Muscle layer of colon (tissue), 2 donors: ENCODE results near the gene ERBB2.

Experiments used
- H3K27ac ChIP-seq: one replicate; pipeline ENCODE4 v1.7.0; 2013; ENCODE audit warnings: low read depth, mild to moderate bottlenecking, low read length, moderate library complexity
- H3K27me3 ChIP-seq, 2 donors: one replicate each; pipeline ENCODE4 v1.7.0; 2013; ENCODE audit warnings: low read length in 2 of 2, mild to moderate bottlenecking in 2 of 2; ENCODE audit not compliant: insufficient read depth in 2 of 2, control insufficient read depth in 1 of 2
- H3K36me3 ChIP-seq: one replicate; pipeline ENCODE4 v1.7.0; 2013; ENCODE audit warnings: mild to moderate bottlenecking, low read length; ENCODE audit not compliant: insufficient read depth
- H3K4me1 ChIP-seq: one replicate; pipeline ENCODE4 v1.7.0; 2013; ENCODE audit warnings: mild to moderate bottlenecking, low read length; ENCODE audit not compliant: insufficient read depth
- H3K4me3 ChIP-seq, 2 donors: one replicate each; pipeline ENCODE4 v1.7.0; 2013; ENCODE audit warnings: low read length in 2 of 2, low read depth in 1 of 2, mild to moderate bottlenecking in 1 of 2, moderate library complexity in 1 of 2
- H3K9ac ChIP-seq: one replicate; pipeline ENCODE4 v1.7.0; 2013; ENCODE audit warnings: low read length
- H3K9me3 ChIP-seq: one replicate; pipeline ENCODE4 v1.7.0; 2013; ENCODE audit warnings: mild to moderate bottlenecking, low read length
- donor health status: abdominal sarcoma.
- donor health status: Adenocarcinoma of cecum.

Gene ERBB2

DNA sequence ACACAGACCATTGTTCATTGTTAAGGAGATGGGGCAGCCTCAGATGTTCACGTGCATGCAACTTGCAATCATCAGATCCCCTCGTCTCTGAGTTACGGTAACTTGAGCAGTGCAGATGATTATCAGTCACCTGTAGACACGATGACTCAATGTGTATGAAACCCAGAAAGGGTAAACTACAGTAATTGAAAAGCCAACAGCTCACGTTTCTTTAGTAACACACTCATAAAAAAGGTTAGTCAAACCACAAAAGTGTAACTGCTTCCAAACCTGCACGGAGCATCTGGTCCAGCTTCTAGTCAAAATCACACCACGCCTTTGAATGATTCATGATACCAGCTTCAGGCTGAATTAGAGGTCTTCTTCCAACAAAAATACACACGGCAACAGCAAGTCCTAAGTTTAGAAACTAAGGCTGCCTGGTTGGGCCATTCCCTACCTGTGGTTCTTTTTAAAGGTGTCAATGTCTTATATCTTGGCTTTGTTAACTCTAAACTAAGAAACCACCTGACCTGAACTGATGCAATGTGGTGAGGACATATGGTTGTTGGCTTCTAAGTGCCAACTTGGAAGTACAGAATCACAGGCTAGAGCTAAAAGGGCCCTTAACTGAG is 70.2 kb downstream of the ERBB2 start:
- Histone ChIP-seq H3K36me3 (no peaks in the 10 kb centered on the region), H3K9ac (no peak overlapping the region), H3K4me3 (no peak overlapping the region), H3K9me3 (no peaks in the 10 kb centered on the region), H3K4me1 (no peaks in the 10 kb centered on the region), H3K27ac (no peak overlapping the region), H3K27me3 (no peaks in the 10 kb centered on the region)

DNA sequence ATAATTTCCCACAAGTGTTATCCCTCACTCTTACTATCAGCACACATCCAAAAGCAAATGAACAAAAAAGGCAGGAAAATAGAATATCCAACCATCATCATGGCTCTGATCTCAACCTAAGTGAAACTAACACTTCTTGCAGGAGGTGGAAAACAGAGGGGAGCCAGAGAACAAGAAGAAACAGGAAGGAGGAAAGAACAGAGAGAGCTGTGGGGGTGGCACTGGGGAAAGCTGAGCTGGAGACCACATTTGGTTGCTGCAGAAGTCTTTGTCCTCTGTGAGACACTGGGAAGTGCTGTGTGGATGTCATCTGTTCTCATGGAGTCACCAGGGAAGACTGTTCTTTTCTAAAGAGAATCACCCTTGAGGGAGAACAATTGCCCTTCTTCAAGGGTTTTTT is 72.6 kb downstream of the ERBB2 start:
- Histone ChIP-seq H3K9me3 (no peaks in the 10 kb centered on the region), H3K36me3 (no peaks in the 10 kb centered on the region), H3K9ac (no peak overlapping the region), H3K4me3 (no peak overlapping the region), H3K4me1 (no peaks in the 10 kb centered on the region), H3K27ac (no peak overlapping the region), H3K27me3 (no peaks in the 10 kb centered on the region)

GRCh38 chr17:39772987-39773934 is 73.4 kb downstream of the ERBB2 start:
- Histone ChIP-seq H3K27ac (no peak overlapping the region), H3K4me3 (no peak overlapping the region), H3K27me3 (no peaks in the 10 kb centered on the region), H3K9ac (no peak overlapping the region), H3K36me3 (no peaks in the 10 kb centered on the region), H3K9me3 (no peaks in the 10 kb centered on the region), H3K4me1 (no peaks in the 10 kb centered on the region)

- Histone ChIP-seq H3K4me3 (no peak overlapping the region), H3K9ac (no peak overlapping the region), H3K27ac (no peak overlapping the region), H3K9me3 (no peaks in the 10 kb centered on the region), H3K36me3 (no peaks in the 10 kb centered on the region), H3K4me1 (no peaks in the 10 kb centered on the region), H3K27me3 (no peaks in the 10 kb centered on the region)
These were observed 74.2 kb downstream of the ERBB2 start for GRCh38 chr17:39774047-39774446.

- H3K27ac ChIP-seq, result no peak overlapping the region
- no peaks in the 10 kb centered on the region for H3K36me3 ChIP-seq
- no peaks in the 10 kb centered on the region for H3K4me1 ChIP-seq
- no peak overlapping the region for H3K4me3 ChIP-seq
- H3K27me3 ChIP-seq, result no peaks in the 10 kb centered on the region
- no peaks in the 10 kb centered on the region for H3K9me3 ChIP-seq
- no peak overlapping the region for H3K9ac ChIP-seq
These were observed 75.2 kb downstream of the ERBB2 start for GRCh38 chr17:39775031-39775430.

- Histone ChIP-seq H3K9me3 (no peaks in the 10 kb centered on the region), H3K27me3 (no peaks in the 10 kb centered on the region), H3K4me1 (no peaks in the 10 kb centered on the region), H3K27ac (no peak overlapping the region), H3K4me3 (no peak overlapping the region), H3K36me3 (no peaks in the 10 kb centered on the region), H3K9ac (no peak overlapping the region)
These were observed 76.4 kb downstream of the ERBB2 start for GRCh38 chr17:39776252-39776651.

- Histone ChIP-seq H3K9me3 (no peaks in the 10 kb centered on the region), H3K4me3 (no peak overlapping the region), H3K27ac (no peak overlapping the region), H3K36me3 (no peaks in the 10 kb centered on the region), H3K4me1 (no peaks in the 10 kb centered on the region), H3K9ac (no peak overlapping the region), H3K27me3 (no peaks in the 10 kb centered on the region)
These were observed 77.9 kb downstream of the ERBB2 start for GRCh38 chr17:39777534-39778365.
